Ishikawa (cell line): ENCODE data around the gene MALT1.

Experiments used
- CEBPB ChIP-seq: IDR thresholded peaks from 2 replicates; pipeline ENCODE4 v1.6.1; 2012
- CREB1 ChIP-seq: IDR thresholded peaks from 2 replicates; pipeline ENCODE4 v1.6.1; 2012; ENCODE audit warnings: low read depth
- EGR1 ChIP-seq: IDR thresholded peaks from 2 replicates; pipeline ENCODE4 v1.6.1; 2012
- EP300 ChIP-seq: IDR thresholded peaks from 2 replicates; pipeline ENCODE4 v1.6.1; 2012; ENCODE audit warnings: borderline replicate concordance
- FOXM1 ChIP-seq: IDR thresholded peaks from 2 replicates; pipeline ENCODE4 v1.6.1; 2012; ENCODE audit warnings: low read depth, borderline replicate concordance
- MAX ChIP-seq: IDR thresholded peaks from 2 replicates; pipeline ENCODE4 v1.6.1; 2012
- NFIC ChIP-seq: IDR thresholded peaks from 2 replicates; pipeline ENCODE4 v1.6.1; 2012
- RAD21 ChIP-seq: IDR thresholded peaks from 2 replicates; pipeline ENCODE4 v1.6.1; 2012; ENCODE audit warnings: low read depth
- REST ChIP-seq: IDR thresholded peaks from 2 replicates; pipeline ENCODE4 v1.6.1; 2012; ENCODE audit warnings: low read depth, mild to moderate bottlenecking
- TAF1 ChIP-seq: IDR thresholded peaks from 2 replicates; pipeline ENCODE4 v1.6.1; 2012; ENCODE audit warnings: low read depth, mild to moderate bottlenecking
- TEAD4 ChIP-seq: IDR thresholded peaks from 2 replicates; pipeline ENCODE4 v1.6.1; 2012
- USF1 ChIP-seq: IDR thresholded peaks from 2 replicates; pipeline ENCODE4 v1.6.1; 2012
- YY1 ChIP-seq: IDR thresholded peaks from 2 replicates; pipeline ENCODE4 v1.6.1; 2012; ENCODE audit warnings: low read depth
- ZBTB7A ChIP-seq: IDR thresholded peaks from 2 replicates; pipeline ENCODE4 v1.6.1; 2012; ENCODE audit warnings: low read depth

GRCh38 chr18:58625839-58626238 is 45.4 kb upstream of the MALT1 start:
- TF ChIP-seq EP300 (no peak), CEBPB (no peak), CREB1 (no peak), NFIC (no peak), REST (no peak), USF1 (no peak), EGR1 (no peak), MAX (no peak), YY1 (no peak), RAD21 (no peak), TAF1 (no peak), FOXM1 (no peak), TEAD4 (no peak), ZBTB7A (no peak)
